Body of pancreas (tissue), 4 donors: ENCODE measurements around the gene ELL2.

ENCODE experiments used
- CTCF ChIP-seq, 7 experiments: fragments of 450-650 bp in 4 of 7; fragments of 200-600 bp in 3 of 7; sonication (generic) in 3 of 7; IDR thresholded peaks; one replicate each; pipeline ENCODE4 v1.5.1; 2016 to 2019; ENCODE audit warnings: antibody characterized with exemption in 7 of 7
- POLR2A ChIP-seq, 3 donors: fragments of 450-650 bp; IDR thresholded peaks; one replicate each; pipeline ENCODE4 v1.6.1; 2016; ENCODE audit warnings: antibody characterized with exemption in 3 of 3, mild to moderate bottlenecking in 2 of 3

DNA sequence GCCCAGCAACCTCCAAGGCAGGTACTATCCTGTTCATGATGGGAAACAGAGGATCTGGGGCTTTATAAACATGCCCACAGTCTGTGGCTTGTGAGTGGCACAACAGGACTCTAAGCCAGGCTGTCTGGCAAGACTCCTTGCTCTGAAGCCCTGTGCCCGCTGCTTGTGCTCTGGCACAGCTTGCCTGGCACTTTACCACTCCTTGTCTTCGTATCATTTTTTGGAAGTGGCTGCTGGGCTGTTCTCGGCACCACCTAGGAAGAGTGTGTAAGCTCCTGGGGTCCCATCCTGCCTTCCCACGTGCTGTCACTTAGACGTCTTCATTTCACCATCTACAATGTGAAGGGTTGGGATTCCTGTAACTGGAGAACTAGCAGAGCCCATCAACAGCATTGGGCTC is 79.8 kb downstream of the ELL2 start:
- TF ChIP-seq CTCF (IDR thresholded peaks at IDR 0.05) = no peak
- no peak for TF ChIP-seq POLR2A (IDR thresholded peaks at IDR 0.05)
